GM12878 (cell line): ENCODE results near the gene TTC16. TPM values are rescaled to one million over a fixed set of nuclear protein-coding genes. Genes with fewer than 3 reads are reported as not detected.
A peak's percentile ranks its signal among the peaks of the same experiment; 100 is the strongest.

ENCODE experiments used
- ATAC-seq: fragments of 200-7000 bp; cut with Tn5 transposase; 3 replicates; pipeline ENCODE4 v1.9.1; 2020; ENCODE audit warnings: mild to moderate bottlenecking, moderate library complexity
- BruUV-seq: library from RNA; stranded (reverse); fragments of 400-500 nt; replicated peaks from 2 replicates; lab custom pipeline; 2021; lab: Mats Ljungman, UMichigan
- CTCF ChIA-PET: fragments of 300-600 bp; sonication (Branson Sonifier 250); formaldehyde crosslinking; extraction: SDS; loops from one replicate; lab custom pipeline; 2021; ENCODE audit warnings: inconsistent platforms; lab: Yijun Ruan, JAX
- POLR2A ChIA-PET: fragments of 350-600 bp; formaldehyde crosslinking; extraction: SDS; loops from one replicate; lab custom pipeline; 2021; ENCODE audit warnings: inconsistent platforms; lab: Charles Lee
- RAD21 ChIA-PET: fragments of 300-600 bp; sonication (Branson Sonifier 250); formaldehyde crosslinking; loops from one replicate; lab custom pipeline; 2023; ENCODE audit warnings: antibody characterized with exemption; ENCODE audit not compliant: unreplicated experiment; lab: Charles Lee
- SMC1A ChIA-PET: fragments of 300-600 bp; sonication (Branson Sonifier 250); formaldehyde crosslinking; loops from one replicate; lab custom pipeline; 2023; ENCODE audit not compliant: unreplicated experiment, uncharacterized antibody; lab: Charles Lee
- DNase-seq: peaks from one replicate; pipeline ENCODE4 v3.0.0-alpha.2; 2011; ENCODE audit warnings: low read depth, low spot score
- FAIRE-seq: peaks from 3 replicates; lab custom pipeline; 2011; peaks lifted over from hg19 to GRCh38; lab: Jason Lieb, UNC
- H2AFZ ChIP-seq: 2 replicates; pipeline ENCODE4 v1.6.0; 2011; ENCODE audit warnings: low read depth, low read length, control low read depth; ENCODE audit not compliant: control insufficient read depth
- H3K27ac ChIP-seq: 2 replicates; pipeline ENCODE4 v1.5.1; 2011; ENCODE audit warnings: control low read depth; ENCODE audit not compliant: control insufficient read depth, insufficient read depth
- H3K27me3 ChIP-seq, 2 experiments: replicated peaks in 1 of 2; 2 replicates each; pipeline versions ENCODE4 v1.6.0 to v1.6.1; 2011; ENCODE audit warnings: low read length in 1 of 2; ENCODE audit not compliant: control insufficient read depth in 2 of 2, insufficient read depth in 2 of 2
- H3K36me3 ChIP-seq, 2 experiments: 2 replicates each; pipeline ENCODE4 v1.5.1; 2011; ENCODE audit warnings: low read length in 1 of 2; ENCODE audit not compliant: control insufficient read depth in 2 of 2, insufficient read depth in 2 of 2
- H3K4me1 ChIP-seq: 2 replicates; pipeline ENCODE4 v1.6.1; 2011; ENCODE audit warnings: mild to moderate bottlenecking, low read length, moderate library complexity, mixed read lengths; ENCODE audit not compliant: control insufficient read depth, insufficient read depth
- H3K4me2 ChIP-seq: 2 replicates; pipeline ENCODE4 v1.6.0; 2011; ENCODE audit warnings: control low read depth; ENCODE audit not compliant: control insufficient read depth, insufficient read depth
- H3K4me3 ChIP-seq: fragments of 200-600 bp; sonication (generic); 2 replicates; pipeline ENCODE4 v1.5.1; 2016
- H3K79me2 ChIP-seq: 2 replicates; pipeline ENCODE4 v1.6.0; 2011; ENCODE audit warnings: low read length; ENCODE audit not compliant: control insufficient read depth, insufficient read depth
- H3K9ac ChIP-seq: 2 replicates; pipeline ENCODE4 v1.8.0; 2011; ENCODE audit warnings: low read length, control low read depth, mixed read lengths; ENCODE audit not compliant: control insufficient read depth, insufficient read depth
- H3K9me3 ChIP-seq: replicated peaks from 3 replicates; pipeline ENCODE4 v1.5.1; 2011; ENCODE audit warnings: mild to moderate bottlenecking, low read length; ENCODE audit not compliant: control insufficient read depth, insufficient read depth
- H4K20me1 ChIP-seq: 2 replicates; pipeline ENCODE4 v1.6.0; 2011; ENCODE audit not compliant: control insufficient read depth, insufficient read depth
- HDGF ChIP-seq: fragments of 450-650 bp; IDR thresholded peaks from 2 replicates; pipeline ENCODE4 v1.6.1; 2016; ENCODE audit warnings: antibody characterized with exemption
- NR2C1 ChIP-seq: fragments of 450-650 bp; IDR thresholded peaks from 2 replicates; pipeline ENCODE4 v1.6.1; 2017; ENCODE audit warnings: antibody characterized with exemption, mild to moderate bottlenecking, moderate library complexity
- NR2C2 ChIP-seq: IDR thresholded peaks from 2 replicates; pipeline ENCODE4 v1.6.1; 2011; ENCODE audit warnings: borderline replicate concordance, low read depth; ENCODE audit not compliant: control insufficient read depth, insufficient read length
- NR2F1 ChIP-seq: fragments of 450-650 bp; conservative IDR thresholded peaks from 2 replicates; pipeline ENCODE4 v1.6.1; 2017; ENCODE audit warnings: mild to moderate bottlenecking
- RUNX3 ChIP-seq: IDR thresholded peaks from 2 replicates; pipeline ENCODE4 v1.6.1; 2012; ENCODE audit warnings: low read length, inconsistent platforms
- SKIL ChIP-seq: fragments of 450-650 bp; IDR thresholded peaks from 2 replicates; pipeline ENCODE4 v1.6.1; 2017; ENCODE audit warnings: mild to moderate bottlenecking, low read depth, inconsistent platforms; ENCODE audit not compliant: poor library complexity, severe bottlenecking
- SMAD5 ChIP-seq: IDR thresholded peaks from 2 replicates; pipeline ENCODE4 v1.6.1; 2016; ENCODE audit warnings: antibody characterized with exemption, low read depth
- WGBS: methylation state at CpG from one replicate; pipeline ENCODE4 v1.1.6; 2016; ENCODE audit warnings: low lambda C conversion rate; ENCODE audit not compliant: insufficient replicate concordance, insufficient coverage; ENCODE audit errors: missing lambda C conversion rate; 5-methylcytosine and 5-hydroxymethylcytosine counted together
- in situ Hi-C: fragments of 300-500 bp; cut with MboI; formaldehyde crosslinking; loops from 9 replicates; pipeline ENCODE4 v1.14.3; 2018; ENCODE audit warnings: mixed read lengths
- intact Hi-C: fragments of 100-400 bp; cut with micrococcal nuclease; formaldehyde crosslinking; loops from one replicate; pipeline ENCODE4 v1.14.2; 2022; ENCODE audit not compliant: unreplicated experiment
- polyA plus RNA-seq, 11 experiments: library from polyadenylated mRNA; depleted of rRNA in 4 of 11; unstranded in 6 of 11; stranded (reverse) in 5 of 11; fragments of >200 nt; fragmentation: Nextera tagmentation in 4 of 11; fragmentation: Illumina TruSeq in 1 of 11; extraction: Ambion mirVana in 4 of 11; extraction: Trizol in 1 of 11; gene quantifications; 1 replicate in 1 of 11; 2 replicates in 10 of 11; pipeline versions ENCODE4 v1.2.1 to v1.2.3, GENCODE V29; 2011 to 2016; ENCODE audit warnings: inconsistent platforms in 2 of 11, missing spikeins in 2 of 11, low read depth in 1 of 11
- total RNA-seq, 4 experiments: library from RNA; depleted of rRNA in 3 of 4; stranded (reverse); fragments of >200 nt in 3 of 4; fragmentation: Illumina TruSeq in 1 of 4; extraction: Trizol in 1 of 4; gene quantifications; 2 replicates each; pipeline versions ENCODE4 v1.2.1 to v1.2.3, GENCODE V29; 2013 to 2021

The TTC16 gene
- total and polyA plus RNA-seq, 10 of the 15 experiments (the other 5 are each of a cell fraction or from before 2014, with no cell fraction given), result 0.03 TPM; not detected in 9

GRCh38 chr9:127711226-127711701, 4.6 kb upstream of the TTC16 start:
- no peak for TF ChIP-seq SKIL
- TF ChIP-seq RUNX3, result peak; percentile 67
- no peak for TF ChIP-seq HDGF
- no peak for TF ChIP-seq SMAD5
- 0 out of 2 replicates have a peak, but pooled peaks have one; percentile 26 for TF ChIP-seq NR2F1
- no peak for TF ChIP-seq NR2C2
- no peak for TF ChIP-seq NR2C1
- TF ChIP-seq, all 136 proteins: peak for 2
- no peak for ATAC-seq
- WGBS, result 8% methylated on average over 9 of the region's 9 CpGs
- BruUV-seq, result no TSS peak
- ChIA-PET SMC1A (no interaction called here), RAD21 (no interaction called here), CTCF (interaction anchor here (1.1 kb wide), 1 partner anchor 199 kb away, joined by 3 read pairs; no protein-coding TSS in a partner anchor), POLR2A (no interaction called here)
- in situ Hi-C loops, result no loop called here
- H2AFZ ChIP-seq, result no peak overlapping the region
- no peak overlapping the region for H3K4me2 ChIP-seq
- H4K20me1 ChIP-seq, result no peaks in the 10 kb centered on the region
- no peaks in the 10 kb centered on the region; a peak in 1 of 4 replicates for H3K36me3 ChIP-seq
- no peaks in the 10 kb centered on the region; the same call in 2 of the 3 replicates for H3K9me3 ChIP-seq
- FAIRE-seq, result no peak
- no peak overlapping the region for H3K9ac ChIP-seq
- no peak overlapping the region for H3K4me3 ChIP-seq
- H3K27ac ChIP-seq, result no peak overlapping the region
- H3K27me3 ChIP-seq, result no peaks in the 10 kb centered on the region
- intact Hi-C loops, result no loop called here
- H3K4me1 ChIP-seq, result peaks cover 6% of the 10 kb centered on the region; the same call in 1 of the 2 replicates
- no peak for DNase-seq
- H3K79me2 ChIP-seq, result no peaks in the 10 kb centered on the region
